ENCODE data around the gene HMCES.

Gene HMCES

DNA sequence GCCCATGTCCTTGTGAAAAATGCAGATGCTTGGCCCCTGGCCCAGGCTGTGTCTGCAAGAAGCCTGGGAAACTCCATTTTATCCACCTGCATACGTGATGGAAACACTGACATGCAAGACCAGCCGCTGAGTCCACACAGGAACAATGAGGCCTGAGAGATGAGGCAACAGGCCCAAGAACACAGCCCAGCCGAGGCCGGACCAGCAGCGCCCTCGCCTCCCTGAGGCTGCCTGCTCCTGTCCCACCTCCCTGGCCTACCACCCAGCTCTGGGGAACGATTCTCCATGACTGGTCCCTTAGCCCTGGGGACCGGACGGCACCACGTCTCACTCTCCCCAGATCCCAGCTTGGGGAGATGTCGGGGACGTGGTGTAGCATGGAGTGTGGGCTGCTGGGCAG is 47.5 kb downstream of the HMCES start:
- H3K4me3 ChIP-seq (ENCODE audit: low read depth, low read length), result no peak overlapping the region
- no peaks in the 10 kb centered on the region for H3K9me3 ChIP-seq (ENCODE audit: control insufficient read depth, insufficient read depth, low read depth, low read length)
- no peak overlapping the region for H3K27ac ChIP-seq (ENCODE audit: extremely low read depth, low read depth, low read length)
- TF ChIP-seq ZNF140 (tag by site-specific recombination; IDR thresholded peaks at IDR 0.05) (no peak), SCRT2 (tag by site-specific recombination; IDR thresholded peaks at IDR 0.05) (no peak), HIC1 (tag by site-specific recombination; IDR thresholded peaks at IDR 0.05) (no peak), YY2 (tag by site-specific recombination; IDR thresholded peaks at IDR 0.05) (no peak), ZNF366 (tag by site-specific recombination; conservative IDR thresholded peaks at IDR 0.05) (no peak), ZBTB1 (tag by site-specific recombination; IDR thresholded peaks at IDR 0.05) (no peak), ZNF354C (tag by site-specific recombination; IDR thresholded peaks at IDR 0.05; ENCODE audit: borderline replicate concordance, low read depth) (no peak), ZNF529 (tag by site-specific recombination; IDR thresholded peaks at IDR 0.05; ENCODE audit: insufficient replicate concordance) (no peak), SCRT1 (tag by site-specific recombination; IDR thresholded peaks at IDR 0.05; ENCODE audit: borderline replicate concordance) (no peak), FEZF1 (tag by site-specific recombination; IDR thresholded peaks at IDR 0.05) (no peak), ZNF777 (tag by site-specific recombination; IDR thresholded peaks at IDR 0.05; ENCODE audit: borderline replicate concordance) (no peak), ZSCAN23 (tag by site-specific recombination; IDR thresholded peaks at IDR 0.05) (no peak), ZFP69B (tag by site-specific recombination; IDR thresholded peaks at IDR 0.05) (no peak), SALL2 (tag by site-specific recombination; IDR thresholded peaks at IDR 0.05; ENCODE audit: borderline replicate concordance) (no peak)
- TF ChIP-seq, protein P1, sequence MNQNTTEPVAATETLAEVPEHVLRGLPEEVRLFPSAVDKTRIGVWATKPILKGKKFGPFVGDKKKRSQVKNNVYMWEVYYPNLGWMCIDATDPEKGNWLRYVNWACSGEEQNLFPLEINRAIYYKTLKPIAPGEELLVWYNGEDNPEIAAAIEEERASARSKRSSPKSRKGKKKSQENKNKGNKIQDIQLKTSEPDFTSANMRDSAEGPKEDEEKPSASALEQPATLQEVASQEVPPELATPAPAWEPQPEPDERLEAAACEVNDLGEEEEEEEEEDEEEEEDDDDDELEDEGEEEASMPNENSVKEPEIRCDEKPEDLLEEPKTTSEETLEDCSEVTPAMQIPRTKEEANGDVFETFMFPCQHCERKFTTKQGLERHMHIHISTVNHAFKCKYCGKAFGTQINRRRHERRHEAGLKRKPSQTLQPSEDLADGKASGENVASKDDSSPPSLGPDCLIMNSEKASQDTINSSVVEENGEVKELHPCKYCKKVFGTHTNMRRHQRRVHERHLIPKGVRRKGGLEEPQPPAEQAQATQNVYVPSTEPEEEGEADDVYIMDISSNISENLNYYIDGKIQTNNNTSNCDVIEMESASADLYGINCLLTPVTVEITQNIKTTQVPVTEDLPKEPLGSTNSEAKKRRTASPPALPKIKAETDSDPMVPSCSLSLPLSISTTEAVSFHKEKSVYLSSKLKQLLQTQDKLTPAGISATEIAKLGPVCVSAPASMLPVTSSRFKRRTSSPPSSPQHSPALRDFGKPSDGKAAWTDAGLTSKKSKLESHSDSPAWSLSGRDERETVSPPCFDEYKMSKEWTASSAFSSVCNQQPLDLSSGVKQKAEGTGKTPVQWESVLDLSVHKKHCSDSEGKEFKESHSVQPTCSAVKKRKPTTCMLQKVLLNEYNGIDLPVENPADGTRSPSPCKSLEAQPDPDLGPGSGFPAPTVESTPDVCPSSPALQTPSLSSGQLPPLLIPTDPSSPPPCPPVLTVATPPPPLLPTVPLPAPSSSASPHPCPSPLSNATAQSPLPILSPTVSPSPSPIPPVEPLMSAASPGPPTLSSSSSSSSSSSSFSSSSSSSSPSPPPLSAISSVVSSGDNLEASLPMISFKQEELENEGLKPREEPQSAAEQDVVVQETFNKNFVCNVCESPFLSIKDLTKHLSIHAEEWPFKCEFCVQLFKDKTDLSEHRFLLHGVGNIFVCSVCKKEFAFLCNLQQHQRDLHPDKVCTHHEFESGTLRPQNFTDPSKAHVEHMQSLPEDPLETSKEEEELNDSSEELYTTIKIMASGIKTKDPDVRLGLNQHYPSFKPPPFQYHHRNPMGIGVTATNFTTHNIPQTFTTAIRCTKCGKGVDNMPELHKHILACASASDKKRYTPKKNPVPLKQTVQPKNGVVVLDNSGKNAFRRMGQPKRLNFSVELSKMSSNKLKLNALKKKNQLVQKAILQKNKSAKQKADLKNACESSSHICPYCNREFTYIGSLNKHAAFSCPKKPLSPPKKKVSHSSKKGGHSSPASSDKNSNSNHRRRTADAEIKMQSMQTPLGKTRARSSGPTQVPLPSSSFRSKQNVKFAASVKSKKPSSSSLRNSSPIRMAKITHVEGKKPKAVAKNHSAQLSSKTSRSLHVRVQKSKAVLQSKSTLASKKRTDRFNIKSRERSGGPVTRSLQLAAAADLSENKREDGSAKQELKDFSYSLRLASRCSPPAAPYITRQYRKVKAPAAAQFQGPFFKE (tag by site-specific recombination; IDR thresholded peaks at IDR 0.05; ENCODE audit: borderline replicate concordance), result no peak
- TF ChIP-seq, protein P2, sequence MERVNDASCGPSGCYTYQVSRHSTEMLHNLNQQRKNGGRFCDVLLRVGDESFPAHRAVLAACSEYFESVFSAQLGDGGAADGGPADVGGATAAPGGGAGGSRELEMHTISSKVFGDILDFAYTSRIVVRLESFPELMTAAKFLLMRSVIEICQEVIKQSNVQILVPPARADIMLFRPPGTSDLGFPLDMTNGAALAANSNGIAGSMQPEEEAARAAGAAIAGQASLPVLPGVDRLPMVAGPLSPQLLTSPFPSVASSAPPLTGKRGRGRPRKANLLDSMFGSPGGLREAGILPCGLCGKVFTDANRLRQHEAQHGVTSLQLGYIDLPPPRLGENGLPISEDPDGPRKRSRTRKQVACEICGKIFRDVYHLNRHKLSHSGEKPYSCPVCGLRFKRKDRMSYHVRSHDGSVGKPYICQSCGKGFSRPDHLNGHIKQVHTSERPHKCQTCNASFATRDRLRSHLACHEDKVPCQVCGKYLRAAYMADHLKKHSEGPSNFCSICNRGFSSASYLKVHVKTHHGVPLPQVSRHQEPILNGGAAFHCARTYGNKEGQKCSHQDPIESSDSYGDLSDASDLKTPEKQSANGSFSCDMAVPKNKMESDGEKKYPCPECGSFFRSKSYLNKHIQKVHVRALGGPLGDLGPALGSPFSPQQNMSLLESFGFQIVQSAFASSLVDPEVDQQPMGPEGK (tag by site-specific recombination; IDR thresholded peaks at IDR 0.05), result no peak
- TF ChIP-seq, protein P3, sequence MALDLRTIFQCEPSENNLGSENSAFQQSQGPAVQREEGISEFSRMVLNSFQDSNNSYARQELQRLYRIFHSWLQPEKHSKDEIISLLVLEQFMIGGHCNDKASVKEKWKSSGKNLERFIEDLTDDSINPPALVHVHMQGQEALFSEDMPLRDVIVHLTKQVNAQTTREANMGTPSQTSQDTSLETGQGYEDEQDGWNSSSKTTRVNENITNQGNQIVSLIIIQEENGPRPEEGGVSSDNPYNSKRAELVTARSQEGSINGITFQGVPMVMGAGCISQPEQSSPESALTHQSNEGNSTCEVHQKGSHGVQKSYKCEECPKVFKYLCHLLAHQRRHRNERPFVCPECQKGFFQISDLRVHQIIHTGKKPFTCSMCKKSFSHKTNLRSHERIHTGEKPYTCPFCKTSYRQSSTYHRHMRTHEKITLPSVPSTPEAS (tag by site-specific recombination; IDR thresholded peaks at IDR 0.05), result no peak
- TF ChIP-seq, protein P4, sequence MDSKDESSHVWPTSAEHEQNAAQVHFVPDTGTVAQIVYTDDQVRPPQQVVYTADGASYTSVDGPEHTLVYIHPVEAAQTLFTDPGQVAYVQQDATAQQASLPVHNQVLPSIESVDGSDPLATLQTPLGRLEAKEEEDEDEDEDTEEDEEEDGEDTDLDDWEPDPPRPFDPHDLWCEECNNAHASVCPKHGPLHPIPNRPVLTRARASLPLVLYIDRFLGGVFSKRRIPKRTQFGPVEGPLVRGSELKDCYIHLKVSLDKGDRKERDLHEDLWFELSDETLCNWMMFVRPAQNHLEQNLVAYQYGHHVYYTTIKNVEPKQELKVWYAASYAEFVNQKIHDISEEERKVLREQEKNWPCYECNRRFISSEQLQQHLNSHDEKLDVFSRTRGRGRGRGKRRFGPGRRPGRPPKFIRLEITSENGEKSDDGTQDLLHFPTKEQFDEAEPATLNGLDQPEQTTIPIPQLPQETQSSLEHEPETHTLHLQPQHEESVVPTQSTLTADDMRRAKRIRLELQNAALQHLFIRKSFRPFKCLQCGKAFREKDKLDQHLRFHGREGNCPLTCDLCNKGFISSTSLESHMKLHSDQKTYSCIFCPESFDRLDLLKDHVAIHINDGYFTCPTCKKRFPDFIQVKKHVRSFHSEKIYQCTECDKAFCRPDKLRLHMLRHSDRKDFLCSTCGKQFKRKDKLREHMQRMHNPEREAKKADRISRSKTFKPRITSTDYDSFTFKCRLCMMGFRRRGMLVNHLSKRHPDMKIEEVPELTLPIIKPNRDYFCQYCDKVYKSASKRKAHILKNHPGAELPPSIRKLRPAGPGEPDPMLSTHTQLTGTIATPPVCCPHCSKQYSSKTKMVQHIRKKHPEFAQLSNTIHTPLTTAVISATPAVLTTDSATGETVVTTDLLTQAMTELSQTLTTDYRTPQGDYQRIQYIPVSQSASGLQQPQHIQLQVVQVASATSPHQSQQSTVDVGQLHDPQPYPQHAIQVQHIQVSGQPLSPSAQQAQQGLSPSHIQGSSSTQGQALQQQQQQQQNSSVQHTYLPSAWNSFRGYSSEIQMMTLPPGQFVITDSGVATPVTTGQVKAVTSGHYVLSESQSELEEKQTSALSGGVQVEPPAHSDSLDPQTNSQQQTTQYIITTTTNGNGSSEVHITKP (tag by site-specific recombination; IDR thresholded peaks at IDR 0.05), result no peak
- TF ChIP-seq, protein P5, sequence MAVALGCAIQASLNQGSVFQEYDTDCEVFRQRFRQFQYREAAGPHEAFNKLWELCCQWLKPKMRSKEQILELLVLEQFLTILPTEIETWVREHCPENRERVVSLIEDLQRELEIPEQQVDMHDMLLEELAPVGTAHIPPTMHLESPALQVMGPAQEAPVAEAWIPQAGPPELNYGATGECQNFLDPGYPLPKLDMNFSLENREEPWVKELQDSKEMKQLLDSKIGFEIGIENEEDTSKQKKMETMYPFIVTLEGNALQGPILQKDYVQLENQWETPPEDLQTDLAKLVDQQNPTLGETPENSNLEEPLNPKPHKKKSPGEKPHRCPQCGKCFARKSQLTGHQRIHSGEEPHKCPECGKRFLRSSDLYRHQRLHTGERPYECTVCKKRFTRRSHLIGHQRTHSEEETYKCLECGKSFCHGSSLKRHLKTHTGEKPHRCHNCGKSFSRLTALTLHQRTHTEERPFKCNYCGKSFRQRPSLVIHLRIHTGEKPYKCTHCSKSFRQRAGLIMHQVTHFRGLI (tag by site-specific recombination; IDR thresholded peaks at IDR 0.05), result no peak
- peaks cover 0 to 16% of the 10 kb centered on the region in 2 experiments; a peak in 1 of 3 replicates for H3K36me3 ChIP-seq (ENCODE audit: control insufficient read depth in 2 of 2, insufficient read depth in 1 of 2, low read length in 2 of 2)
- H3K4me1 ChIP-seq (ENCODE audit: control insufficient read depth, insufficient read depth, low read length), result no peaks in the 10 kb centered on the region
- CTCF ChIA-PET, result no interaction called here
- POLR2A ChIA-PET, result no interaction called here
